Measurements from ENCODE around the gene MT4.
"Not testable (repeated sequence)": the region's sequence is repeated elsewhere in the genome, so short reads cannot be mapped to it uniquely, and the experiment has no call there.

Gene MT4

DNA sequence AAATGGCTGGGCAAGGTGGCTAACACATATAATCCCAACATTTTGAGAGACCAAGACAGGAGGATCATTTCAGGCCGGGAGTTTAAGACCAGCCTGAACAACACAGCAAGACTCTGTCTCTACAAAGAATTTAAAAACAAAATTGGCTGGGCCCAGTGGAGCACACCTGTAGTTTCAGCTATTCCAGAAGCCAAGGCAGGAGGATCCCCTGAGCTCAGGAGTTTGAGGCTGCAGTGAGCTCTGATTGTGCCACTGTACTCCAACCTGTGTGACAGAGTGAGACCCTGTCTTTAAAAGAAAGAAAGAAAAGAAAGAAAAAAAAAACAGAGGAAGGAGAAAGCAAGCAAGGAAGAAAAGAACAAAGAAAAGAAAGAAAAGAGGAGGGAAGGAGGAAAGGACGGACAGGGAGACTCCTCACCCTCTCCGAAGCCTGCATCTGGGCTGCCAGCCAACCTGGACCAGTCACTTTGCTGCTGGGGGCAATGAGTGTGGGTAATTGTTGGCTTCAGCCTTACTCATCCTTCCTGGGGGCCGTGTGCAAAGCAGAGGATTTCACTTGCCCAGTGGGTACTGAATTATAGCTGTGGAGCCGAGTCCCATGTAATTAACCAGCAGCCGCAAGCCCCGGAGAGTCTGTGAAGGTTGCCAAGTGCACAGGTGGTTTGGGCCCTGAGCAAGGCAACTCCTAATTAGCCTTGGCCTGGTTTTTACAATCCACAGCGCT is 6.7 kb upstream of the MT4 start:
- DNase-seq (ENCODE audit: low spot score) (peak; percentile 87), FAIRE-seq (peak; percentile 70)

DNA sequence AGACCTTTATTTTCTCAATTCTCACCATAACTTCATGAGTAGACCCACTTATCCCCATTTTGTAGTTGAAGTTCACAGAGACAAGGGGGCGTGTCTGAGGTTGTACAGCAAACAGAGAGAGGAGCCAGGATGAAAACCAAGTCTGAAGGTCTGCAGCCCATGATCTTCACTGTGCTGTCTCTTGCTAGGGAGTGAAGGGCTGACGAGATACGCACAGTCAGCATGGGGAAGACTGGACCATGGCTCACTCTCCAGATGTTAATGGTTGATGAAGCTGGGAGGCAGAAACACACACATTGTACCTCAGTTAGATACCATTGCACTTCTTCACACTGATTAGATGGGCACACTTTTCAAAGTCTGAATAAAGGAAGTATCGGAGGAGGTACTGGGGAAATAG is 5.8 kb upstream of the MT4 start:
- FAIRE-seq (no peak), DNase-seq (ENCODE audit: low spot score) (no peak)

DNA sequence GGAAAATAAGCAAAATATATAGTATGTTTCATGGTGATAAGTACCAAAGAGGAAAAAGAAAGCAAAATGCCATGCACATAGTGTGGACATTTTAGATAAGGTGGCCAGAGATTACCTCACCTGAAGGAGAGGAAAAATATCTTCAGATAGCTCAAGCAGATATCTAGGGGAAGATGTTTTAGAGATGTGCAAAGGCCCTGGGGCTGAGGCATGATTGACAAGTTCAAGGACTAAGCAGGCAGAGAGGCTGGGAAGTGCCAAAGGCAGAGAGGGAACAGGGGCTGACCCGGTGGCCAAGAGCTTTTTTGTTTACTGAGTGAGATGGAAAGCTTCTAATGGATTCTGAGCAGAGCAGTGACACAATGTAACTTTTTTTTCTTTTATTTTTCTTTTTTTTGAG is 4.4 kb upstream of the MT4 start:
- FAIRE-seq (no peak), DNase-seq (ENCODE audit: low spot score) (no peak)

DNA sequence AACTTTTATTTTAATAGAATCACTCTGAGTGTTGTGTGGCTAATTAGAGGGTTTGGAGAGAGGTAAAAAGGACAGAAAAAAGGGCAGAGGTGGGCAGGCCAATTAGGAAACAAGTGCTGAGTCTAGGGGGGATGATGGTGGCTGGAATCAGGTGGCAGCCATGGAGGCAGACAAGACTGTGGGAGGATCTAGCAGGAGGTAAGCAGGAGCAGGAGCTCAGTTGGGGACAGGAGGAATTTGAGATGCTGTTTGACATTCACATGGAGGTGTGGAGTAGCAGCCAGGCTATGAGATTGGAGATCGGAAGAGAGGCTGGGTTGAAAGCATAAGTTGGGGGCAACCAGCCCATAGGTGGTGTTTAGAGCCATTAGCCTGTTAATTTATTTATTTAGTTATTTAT is 3.7 kb upstream of the MT4 start:
- no peak for FAIRE-seq
- no peak for DNase-seq (ENCODE audit: low spot score)

DNA sequence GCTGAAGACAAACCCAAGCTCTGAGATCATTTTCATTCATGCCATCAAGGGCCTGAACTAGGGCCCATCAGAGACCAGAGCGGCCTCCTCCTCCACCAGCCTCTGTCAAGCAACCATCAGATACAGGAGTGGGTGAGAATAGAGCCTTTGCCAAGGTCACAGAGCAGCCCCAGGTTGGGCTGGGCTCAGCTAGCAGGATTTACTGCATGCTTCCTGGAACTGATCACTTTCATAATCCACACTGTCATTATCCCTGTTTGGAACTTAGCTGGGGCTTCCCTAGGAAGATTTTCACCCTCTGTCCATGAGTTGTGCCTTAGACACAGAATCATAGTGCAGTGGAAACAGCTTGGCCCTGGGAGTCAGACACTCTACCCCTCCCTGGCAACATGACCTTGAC is 5.1 kb downstream of the MT4 start:
- no peak for DNase-seq (ENCODE audit: low spot score)
- no peak for FAIRE-seq

DNA sequence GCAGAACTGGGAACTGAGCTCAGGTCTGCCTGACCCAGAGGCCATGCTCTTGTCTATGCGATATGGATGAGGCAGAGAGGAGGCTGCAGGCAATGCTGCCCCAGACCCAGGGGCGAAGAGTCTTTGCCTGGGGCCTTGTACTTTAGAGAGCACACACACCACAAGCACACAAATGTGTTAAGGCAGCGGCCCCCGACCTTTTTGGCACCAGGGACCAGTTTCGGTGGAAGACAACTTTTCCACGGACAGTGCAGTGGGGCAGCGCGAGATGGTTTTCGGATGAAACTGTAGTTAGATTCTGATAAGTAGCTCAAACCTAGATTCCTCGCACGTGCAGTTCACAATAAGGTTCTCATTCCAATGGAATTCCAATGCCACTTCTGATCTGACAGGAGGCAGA is 6.7 kb downstream of the MT4 start:
- FAIRE-seq = no peak

DNA sequence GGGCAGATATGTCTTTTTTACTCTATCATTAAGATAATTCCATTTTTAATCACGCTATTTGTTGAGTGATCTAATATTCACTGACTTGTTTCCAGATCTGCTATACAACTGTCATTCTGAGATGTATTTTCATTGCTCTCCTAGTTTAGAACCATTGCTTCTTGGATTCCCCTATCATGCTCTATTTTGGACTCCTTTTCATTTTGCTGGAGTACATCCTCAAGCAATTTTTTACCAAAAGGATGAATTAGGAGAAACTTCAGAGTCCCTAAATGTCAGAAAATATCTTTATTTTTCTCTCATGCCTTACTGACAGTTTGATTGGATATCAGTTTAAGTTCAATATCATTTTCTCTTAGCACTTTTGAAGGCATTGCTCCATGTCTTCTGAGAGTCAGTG is 9.8 kb downstream of the MT4 start:
- DNase-seq (ENCODE audit: low spot score) (no peak), FAIRE-seq (no peak)

More for the DNA sequence above, 6.7 kb downstream of the MT4 start:
- no peak for DNase-seq (ENCODE audit: low spot score)

DNA sequence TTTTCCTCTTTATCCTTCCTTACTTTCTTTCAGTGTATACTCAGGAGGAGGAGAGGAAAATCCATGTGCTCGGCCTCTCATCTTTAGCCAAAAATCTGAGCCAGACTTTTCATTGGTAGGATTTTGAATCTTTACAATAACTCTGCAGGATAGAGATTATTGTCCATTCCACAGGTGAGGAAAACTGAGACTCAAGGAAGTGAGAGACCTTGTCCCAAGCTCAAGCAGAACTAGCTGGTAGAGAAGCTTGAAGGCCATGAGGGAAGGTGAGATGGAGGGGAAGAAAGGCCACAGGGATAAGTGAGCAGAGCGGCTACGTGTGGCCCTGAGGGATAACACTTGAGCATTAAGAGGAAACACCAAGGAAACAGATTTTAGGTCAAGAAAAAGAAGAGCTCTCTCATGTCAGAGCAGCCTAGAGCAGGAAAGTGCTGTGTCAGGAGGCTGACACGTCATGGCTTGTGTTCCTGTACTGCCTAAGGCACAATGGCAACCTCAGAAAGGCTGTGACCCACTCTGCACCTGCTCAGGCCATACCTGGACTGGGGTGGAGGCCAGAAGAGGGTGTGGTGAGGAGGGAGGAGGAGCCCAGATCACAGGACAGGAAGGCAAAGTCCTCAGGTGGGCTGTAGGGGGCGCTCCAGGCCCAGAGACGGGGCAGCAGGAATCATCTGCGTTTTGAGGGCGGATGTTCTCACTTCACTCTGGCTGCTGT is 11.9 kb downstream of the MT4 start:
- peak; percentile 80 for DNase-seq (ENCODE audit: low spot score)
- FAIRE-seq = no peak

GRCh38 chr16:56577300-56577625 is 12.4 kb downstream of the MT4 start:
- no peak for DNase-seq (ENCODE audit: low spot score)
- FAIRE-seq = no peak

DNA sequence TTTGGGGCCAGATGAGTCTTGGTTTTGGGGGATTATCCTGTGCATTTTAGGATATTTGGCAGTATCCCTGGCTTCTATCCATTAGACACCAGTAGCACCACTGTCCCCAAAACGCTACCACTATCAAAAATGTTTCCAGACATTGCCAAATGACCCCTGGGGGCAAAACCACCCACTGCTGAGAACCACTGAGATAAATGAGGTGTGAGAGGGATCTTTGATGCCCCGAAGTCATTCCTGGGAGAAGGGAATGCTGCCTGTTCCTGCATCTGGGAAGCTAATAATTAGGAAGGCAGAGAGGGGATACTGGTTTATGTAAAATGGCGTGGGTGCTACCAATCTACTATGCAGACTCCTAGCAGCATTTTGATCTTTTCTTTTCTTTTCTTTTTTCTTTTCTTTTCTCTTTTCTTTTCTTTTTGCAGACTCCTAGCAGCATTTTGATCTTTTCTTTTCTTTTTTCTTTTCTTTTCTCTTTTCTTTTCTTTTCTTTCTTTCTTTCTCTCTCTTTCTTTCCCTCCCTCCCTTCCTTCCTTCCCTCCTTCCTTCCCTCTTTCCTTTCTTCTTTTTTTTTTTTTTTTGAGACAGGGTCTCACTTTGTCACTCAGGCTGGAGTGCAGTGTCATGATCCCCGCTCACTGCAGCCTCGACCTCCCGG is 15.6 kb downstream of the MT4 start:
- FAIRE-seq (no peak), DNase-seq (ENCODE audit: low spot score) (no peak)

- DNase-seq (ENCODE audit: low spot score); FAIRE-seq: not testable (repeated sequence)
Observed at GRCh38 chr16:56582911-56583310, 18.0 kb downstream of the MT4 start.

DNA sequence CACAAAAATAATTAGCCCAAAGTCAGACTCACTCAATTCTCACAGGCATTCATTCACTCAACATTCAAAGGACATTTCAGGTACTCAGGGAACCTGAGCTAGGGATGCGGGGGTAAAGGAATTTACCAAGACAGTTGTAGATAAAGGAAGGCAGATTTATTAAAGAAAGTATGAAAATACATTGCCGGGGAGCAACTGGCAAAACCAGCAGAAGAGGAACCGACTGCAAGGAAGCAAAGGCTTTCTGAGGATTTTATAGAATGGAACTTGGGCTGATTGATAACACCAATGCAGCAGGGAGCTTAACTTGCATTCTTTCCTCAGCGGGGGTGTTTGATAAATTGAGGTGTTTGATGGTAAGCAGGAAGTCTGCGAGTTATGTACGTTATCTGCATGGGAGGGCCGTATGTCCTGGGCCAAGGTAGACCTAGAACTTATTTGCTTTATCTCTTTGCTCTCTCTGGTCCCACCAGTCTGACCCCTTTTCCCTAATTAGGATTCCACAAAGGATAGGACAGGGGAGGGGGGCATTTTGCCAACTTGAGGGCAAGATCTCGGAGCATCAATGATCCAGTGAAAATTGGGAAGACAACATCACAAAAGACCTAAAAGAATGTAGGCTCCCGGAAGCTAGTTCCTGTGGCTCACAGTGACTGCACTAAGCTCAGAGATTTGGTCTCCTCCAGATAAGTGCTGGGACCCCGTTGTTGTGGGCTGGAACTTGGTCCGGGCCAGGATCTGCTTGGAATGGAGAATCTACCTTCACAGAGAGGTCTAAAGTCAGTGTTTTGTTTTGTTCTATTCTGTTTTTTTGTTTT is 18.7 kb downstream of the MT4 start:
- DNase-seq (ENCODE audit: low spot score) (no peak), FAIRE-seq (no peak)

GRCh38 chr16:56584276-56584675 is 19.4 kb downstream of the MT4 start:
- FAIRE-seq (no peak), DNase-seq (ENCODE audit: low spot score) (no peak)

- no peak for DNase-seq (ENCODE audit: low spot score)
- FAIRE-seq = no peak
Observed at GRCh38 chr16:56588781-56589140, 23.9 kb downstream of the MT4 start.

GRCh38 chr16:56589141-56590039 is 24.5 kb downstream of the MT4 start, which contains the start of gene MT3:
Gene MT3, plus strand, starts transcription at chr16:56589528. Its CDS starts 63 bp downstream, at chr16:56589591.
- FAIRE-seq (no peak), DNase-seq (ENCODE audit: low spot score) (no peak)

GRCh38 chr16:56591377-56592060 is 26.6 kb downstream of the MT4 start:
- FAIRE-seq (no peak), DNase-seq (ENCODE audit: low spot score) (no peak)

DNA sequence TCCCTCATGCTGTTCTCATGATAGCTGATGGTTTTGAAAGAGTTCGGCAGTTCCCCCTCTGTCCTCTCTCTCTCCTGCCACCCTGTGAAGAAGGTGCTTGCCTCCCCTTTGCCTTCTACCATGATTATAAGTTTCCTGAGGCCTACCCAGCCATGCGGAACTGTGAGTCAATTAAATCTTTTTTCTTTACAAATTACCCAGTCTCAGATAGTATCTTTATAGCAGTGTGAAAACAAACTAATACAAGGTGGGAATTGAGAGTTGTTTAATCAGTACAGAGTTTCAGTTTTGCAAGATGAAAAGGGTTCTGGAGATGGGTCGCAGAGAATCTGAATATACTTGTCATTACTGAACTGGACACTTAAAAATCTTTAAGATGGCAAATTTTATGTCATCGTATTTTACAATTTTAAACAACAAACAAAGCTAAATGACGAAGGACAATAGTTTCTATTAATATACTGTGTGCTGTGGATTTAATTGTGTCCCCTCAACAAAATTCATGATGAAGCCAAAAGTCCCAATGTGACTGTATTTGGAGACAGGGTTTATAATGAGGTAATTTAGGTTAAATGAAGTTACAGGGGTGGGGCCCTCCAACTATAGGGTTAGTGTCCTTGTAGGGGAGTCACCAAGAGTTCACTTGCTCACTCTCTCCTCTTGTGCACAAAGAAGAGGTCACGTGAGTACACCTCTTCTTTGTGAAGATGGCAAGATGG is 28.9 kb downstream of the MT4 start:
- no peak for DNase-seq (ENCODE audit: low spot score)
- no peak for FAIRE-seq

- no peak for FAIRE-seq
- DNase-seq (ENCODE audit: low spot score) = no peak
Observed at GRCh38 chr16:56594292-56594619, 29.4 kb downstream of the MT4 start.

DNA sequence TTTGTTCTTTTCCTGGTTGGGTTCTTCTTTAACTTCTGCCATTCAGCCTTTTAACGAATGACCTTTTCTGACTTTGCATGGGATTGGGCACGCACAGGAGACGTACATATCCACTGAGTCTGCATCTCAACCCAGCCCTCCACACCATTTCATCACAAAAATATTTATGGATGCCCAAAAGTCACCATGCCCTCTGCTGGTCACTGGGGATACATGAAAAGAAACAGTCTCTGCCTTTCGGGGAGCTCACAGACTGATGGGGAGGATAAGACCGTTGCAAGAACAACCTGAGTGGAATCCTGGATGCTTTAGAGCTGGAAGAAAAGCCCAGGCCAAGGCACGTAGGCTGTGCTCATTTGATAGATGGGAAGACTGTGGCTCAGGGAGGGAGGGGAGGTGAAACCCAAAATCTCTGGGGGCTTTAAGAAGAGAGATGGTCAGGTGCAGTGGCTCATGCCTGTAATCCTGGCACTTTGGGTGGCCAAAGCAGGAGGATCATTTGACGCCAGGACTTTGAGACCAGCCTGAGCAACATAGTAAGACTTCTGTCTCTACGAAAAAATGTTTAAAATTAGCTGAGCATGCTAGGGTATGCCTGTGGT is 35.6 kb downstream of the MT4 start:
- DNase-seq (ENCODE audit: low spot score) = peak; percentile 72

More for the DNA sequence above, 35.6 kb downstream of the MT4 start:
- FAIRE-seq = peak; percentile 13
